Liver (tissue), 9 donors: ENCODE data around the gene RTBDN. TPM values are rescaled to one million over a fixed set of nuclear protein-coding genes. Genes with fewer than 3 reads are reported as not detected.

Experiments
- DNase-seq: peaks from one replicate; pipeline ENCODE4 v3.0.0-alpha.2; 2017; ENCODE audit warnings: low spot score
- H3K27ac ChIP-seq, 2 donors: one replicate each; pipeline ENCODE4 v1.7.0; 2013; ENCODE audit warnings: inconsistent platforms in 2 of 2, low read length in 2 of 2, control low read depth in 1 of 2, low read depth in 1 of 2, mild to moderate bottlenecking in 1 of 2
- H3K27me3 ChIP-seq, 4 donors: one replicate each; pipeline versions ENCODE4 v1.6.1 to v1.7.0; 2013; ENCODE audit warnings: low read length in 3 of 4, inconsistent platforms in 1 of 4, mild to moderate bottlenecking in 1 of 4, moderate library complexity in 1 of 4; ENCODE audit not compliant: control insufficient read depth in 4 of 4, insufficient read depth in 4 of 4
- H3K36me3 ChIP-seq, 4 donors: one replicate each; pipeline versions ENCODE4 v1.6.1 to v1.7.0; 2013; ENCODE audit warnings: low read length in 3 of 4, mild to moderate bottlenecking in 3 of 4, low read depth in 1 of 4, moderate library complexity in 1 of 4; ENCODE audit not compliant: control insufficient read depth in 4 of 4, insufficient read depth in 3 of 4
- H3K4me1 ChIP-seq, 4 donors: one replicate each; pipeline versions ENCODE4 v1.6.1 to v1.7.0; 2013; ENCODE audit warnings: low read length in 3 of 4, mild to moderate bottlenecking in 3 of 4, moderate library complexity in 1 of 4; ENCODE audit not compliant: control insufficient read depth in 4 of 4, insufficient read depth in 4 of 4
- H3K4me3 ChIP-seq, 3 donors: one replicate each; pipeline versions ENCODE4 v1.6.1 to v1.7.0; 2013; ENCODE audit warnings: low read length in 3 of 3, control low read depth in 1 of 3, low read depth in 1 of 3, mild to moderate bottlenecking in 1 of 3
- H3K9ac ChIP-seq, 2 donors: one replicate each; pipeline ENCODE4 v1.7.0; 2013; ENCODE audit warnings: low read length in 2 of 2, mild to moderate bottlenecking in 2 of 2, moderate library complexity in 2 of 2, control low read depth in 1 of 2, low read depth in 1 of 2
- H3K9me3 ChIP-seq, 4 donors: one replicate each; pipeline versions ENCODE4 v1.6.1 to v1.7.0; 2013; ENCODE audit warnings: low read length in 3 of 4; ENCODE audit not compliant: control insufficient read depth in 4 of 4
- ATF3 ChIP-seq: IDR thresholded peaks from 2 replicates; pipeline ENCODE4 v1.6.1; 2016; ENCODE audit warnings: antibody characterized with exemption
- CTCF ChIP-seq: fragments of 150-350 bp; IDR thresholded peaks from 2 replicates; pipeline ENCODE4 v1.5.1; 2017; ENCODE audit warnings: improper control_type of control experiment, low read depth, low read length; ENCODE audit not compliant: missing input control
- EGR1 ChIP-seq, 2 donors: IDR thresholded peaks; 2 replicates each; pipeline ENCODE4 v1.6.1; 2016 to 2018; ENCODE audit warnings: antibody characterized with exemption in 2 of 2, low read depth in 2 of 2
- FOXA1 ChIP-seq: IDR thresholded peaks from 2 replicates; pipeline ENCODE4 v1.6.1; 2016; ENCODE audit warnings: antibody characterized with exemption
- GABPA ChIP-seq, 2 donors: IDR thresholded peaks in 1 of 2; conservative IDR thresholded peaks in 1 of 2; 2 replicates each; pipeline ENCODE4 v1.6.1; 2016; ENCODE audit warnings: antibody characterized with exemption in 2 of 2, mild to moderate bottlenecking in 1 of 2, moderate library complexity in 1 of 2
- HNF4A ChIP-seq, 2 donors: conservative IDR thresholded peaks; 2 replicates each; pipeline ENCODE4 v1.6.1; 2016; ENCODE audit warnings: antibody characterized with exemption in 2 of 2, mild to moderate bottlenecking in 2 of 2
- HNF4G ChIP-seq: IDR thresholded peaks from 2 replicates; pipeline ENCODE4 v1.6.1; 2016; ENCODE audit warnings: antibody characterized with exemption
- JUND ChIP-seq, 2 donors: IDR thresholded peaks; 2 replicates each; pipeline ENCODE4 v1.6.1; 2016; ENCODE audit warnings: antibody characterized with exemption in 2 of 2
- MAX ChIP-seq: IDR thresholded peaks from 2 replicates; pipeline ENCODE4 v1.6.1; 2016; ENCODE audit warnings: antibody characterized with exemption
- NR2F2 ChIP-seq: IDR thresholded peaks from 2 replicates; pipeline ENCODE4 v1.6.1; 2016; ENCODE audit warnings: antibody characterized with exemption
- RAD21 ChIP-seq, 2 donors: IDR thresholded peaks; 2 replicates each; pipeline ENCODE4 v1.6.1; 2016; ENCODE audit warnings: antibody characterized with exemption in 2 of 2, mild to moderate bottlenecking in 2 of 2
- REST ChIP-seq: IDR thresholded peaks from 2 replicates; pipeline ENCODE4 v1.6.1; 2016; ENCODE audit warnings: antibody characterized with exemption, mild to moderate bottlenecking
- RXRA ChIP-seq, 2 donors: IDR thresholded peaks; 2 replicates each; pipeline ENCODE4 v1.6.1; 2017 to 2018; ENCODE audit warnings: antibody characterized with exemption in 2 of 2, mild to moderate bottlenecking in 1 of 2
- SP1 ChIP-seq: IDR thresholded peaks from 2 replicates; pipeline ENCODE4 v1.6.1; 2018; ENCODE audit warnings: antibody characterized with exemption, mild to moderate bottlenecking
- TAF1 ChIP-seq: conservative IDR thresholded peaks from 2 replicates; pipeline ENCODE4 v1.6.1; 2016; ENCODE audit warnings: antibody characterized with exemption, mild to moderate bottlenecking
- YY1 ChIP-seq: IDR thresholded peaks from 2 replicates; pipeline ENCODE4 v1.6.1; 2016; ENCODE audit warnings: antibody characterized with exemption, mild to moderate bottlenecking
- WGBS: extraction: QIAGEN DNeasy Blood & Tissue Kit; methylation state at CpG from one replicate; pipeline ENCODE4 v1.1.7; 2013; 5-methylcytosine and 5-hydroxymethylcytosine counted together
- polyA plus RNA-seq, 2 donors: library from polyadenylated mRNA; stranded (reverse) in 1 of 2; unstranded in 1 of 2; fragments of 200-250 nt in 1 of 2; fragments of >200 nt in 1 of 2; fragmentation: Nextera tagmentation in 1 of 2; extraction: Ambion mirVana in 1 of 2; gene quantifications; one replicate each; pipeline versions ENCODE4 v1.2.1 to v1.2.3, GENCODE V29; 2013 to 2015
- total RNA-seq, 2 donors: library from RNA; depleted of rRNA; stranded (reverse); fragments of >200 nt; gene quantifications; one replicate each; pipeline ENCODE4 v1.2.3, GENCODE V29; 2014
- TF ChIP-seq, protein P1 (sequence below): IDR thresholded peaks from 2 replicates; pipeline ENCODE4 v1.6.1; 2016; ENCODE audit warnings: antibody characterized with exemption
- donor health status: healthy.
- donor health status: healthy.
- donor health status: healthy.
- donor health status: healthy.
- donor health status: healthy.

RTBDN gene
- total and polyA plus RNA-seq, 4 donors: not detected

GRCh38 chr19:12788042-12788681 lies 46.2 kb downstream of the RTBDN start (continued):
- no peak for TF ChIP-seq EGR1 (IDR thresholded peaks at IDR 0.05; ENCODE audit: low read depth in 2 of 2)
- no peak for TF ChIP-seq YY1
- no peak for TF ChIP-seq HNF4G
- no peak for TF ChIP-seq ATF3
- TF ChIP-seq GABPA (IDR thresholded peaks at IDR 0.05 in 1 of 2, conservative IDR thresholded peaks at IDR 0.05 in 1 of 2): no peak

GRCh38 chr19:12787458-12787857 lies 46.9 kb downstream of the RTBDN start:
- Histone ChIP-seq H3K9ac (no peak overlapping the region), H3K4me1 (peaks cover 11 to 47% (median 29%) of the 10 kb centered on the region in 4 donors), H3K27ac (peak overlapping the region in 1 of 2 donors; percentile 86), H3K4me3 (no peak overlapping the region), H3K36me3 (no peaks in the 10 kb centered on the region), H3K9me3 (no peaks in the 10 kb centered on the region), H3K27me3 (no peaks in the 10 kb centered on the region)
- TF ChIP-seq TAF1 (no peak), HNF4A (conservative IDR thresholded peaks at IDR 0.05) (no peak), GABPA (IDR thresholded peaks at IDR 0.05 in 1 of 2, conservative IDR thresholded peaks at IDR 0.05 in 1 of 2) (no peak), RXRA (IDR thresholded peaks at IDR 0.05) (no peak), ATF3 (no peak), SP1 (no peak), MAX (no peak), HNF4G (no peak), FOXA1 (no peak), YY1 (no peak), EGR1 (IDR thresholded peaks at IDR 0.05; ENCODE audit: low read depth in 2 of 2) (no peak), REST (no peak), CTCF (no peak), RAD21 (IDR thresholded peaks at IDR 0.05) (no peak), JUND (IDR thresholded peaks at IDR 0.05) (no peak), NR2F2 (no peak)
- TF ChIP-seq, protein P1, sequence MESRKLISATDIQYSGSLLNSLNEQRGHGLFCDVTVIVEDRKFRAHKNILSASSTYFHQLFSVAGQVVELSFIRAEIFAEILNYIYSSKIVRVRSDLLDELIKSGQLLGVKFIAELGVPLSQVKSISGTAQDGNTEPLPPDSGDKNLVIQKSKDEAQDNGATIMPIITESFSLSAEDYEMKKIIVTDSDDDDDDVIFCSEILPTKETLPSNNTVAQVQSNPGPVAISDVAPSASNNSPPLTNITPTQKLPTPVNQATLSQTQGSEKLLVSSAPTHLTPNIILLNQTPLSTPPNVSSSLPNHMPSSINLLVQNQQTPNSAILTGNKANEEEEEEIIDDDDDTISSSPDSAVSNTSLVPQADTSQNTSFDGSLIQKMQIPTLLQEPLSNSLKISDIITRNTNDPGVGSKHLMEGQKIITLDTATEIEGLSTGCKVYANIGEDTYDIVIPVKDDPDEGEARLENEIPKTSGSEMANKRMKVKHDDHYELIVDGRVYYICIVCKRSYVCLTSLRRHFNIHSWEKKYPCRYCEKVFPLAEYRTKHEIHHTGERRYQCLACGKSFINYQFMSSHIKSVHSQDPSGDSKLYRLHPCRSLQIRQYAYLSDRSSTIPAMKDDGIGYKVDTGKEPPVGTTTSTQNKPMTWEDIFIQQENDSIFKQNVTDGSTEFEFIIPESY: no peak
- 87% methylated on average over 10 of the region's 10 CpGs for WGBS
- no peak for DNase-seq
